ENCODE data around the gene CEP104. TPM values are rescaled to one million over a fixed set of nuclear protein-coding genes. Genes with fewer than 3 reads are reported as not detected.

CEP104 gene
- total RNA-seq, 1 donor from 2014 or later = 18.3 TPM

- TF ChIP-seq, protein P1, sequence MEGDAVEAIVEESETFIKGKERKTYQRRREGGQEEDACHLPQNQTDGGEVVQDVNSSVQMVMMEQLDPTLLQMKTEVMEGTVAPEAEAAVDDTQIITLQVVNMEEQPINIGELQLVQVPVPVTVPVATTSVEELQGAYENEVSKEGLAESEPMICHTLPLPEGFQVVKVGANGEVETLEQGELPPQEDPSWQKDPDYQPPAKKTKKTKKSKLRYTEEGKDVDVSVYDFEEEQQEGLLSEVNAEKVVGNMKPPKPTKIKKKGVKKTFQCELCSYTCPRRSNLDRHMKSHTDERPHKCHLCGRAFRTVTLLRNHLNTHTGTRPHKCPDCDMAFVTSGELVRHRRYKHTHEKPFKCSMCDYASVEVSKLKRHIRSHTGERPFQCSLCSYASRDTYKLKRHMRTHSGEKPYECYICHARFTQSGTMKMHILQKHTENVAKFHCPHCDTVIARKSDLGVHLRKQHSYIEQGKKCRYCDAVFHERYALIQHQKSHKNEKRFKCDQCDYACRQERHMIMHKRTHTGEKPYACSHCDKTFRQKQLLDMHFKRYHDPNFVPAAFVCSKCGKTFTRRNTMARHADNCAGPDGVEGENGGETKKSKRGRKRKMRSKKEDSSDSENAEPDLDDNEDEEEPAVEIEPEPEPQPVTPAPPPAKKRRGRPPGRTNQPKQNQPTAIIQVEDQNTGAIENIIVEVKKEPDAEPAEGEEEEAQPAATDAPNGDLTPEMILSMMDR (conservative IDR thresholded peaks at IDR 0.05; ENCODE audit: low read depth, low read length) = no peak
- peak overlapping the region; percentile 66 for H3K4me3 ChIP-seq (ENCODE audit: low read depth, low read length)
- no peak for DNase-seq (ENCODE audit: low read depth)
Observed at GRCh38 chr1:3771108-3772026, 85.6 kb downstream of the CEP104 start.

DNA sequence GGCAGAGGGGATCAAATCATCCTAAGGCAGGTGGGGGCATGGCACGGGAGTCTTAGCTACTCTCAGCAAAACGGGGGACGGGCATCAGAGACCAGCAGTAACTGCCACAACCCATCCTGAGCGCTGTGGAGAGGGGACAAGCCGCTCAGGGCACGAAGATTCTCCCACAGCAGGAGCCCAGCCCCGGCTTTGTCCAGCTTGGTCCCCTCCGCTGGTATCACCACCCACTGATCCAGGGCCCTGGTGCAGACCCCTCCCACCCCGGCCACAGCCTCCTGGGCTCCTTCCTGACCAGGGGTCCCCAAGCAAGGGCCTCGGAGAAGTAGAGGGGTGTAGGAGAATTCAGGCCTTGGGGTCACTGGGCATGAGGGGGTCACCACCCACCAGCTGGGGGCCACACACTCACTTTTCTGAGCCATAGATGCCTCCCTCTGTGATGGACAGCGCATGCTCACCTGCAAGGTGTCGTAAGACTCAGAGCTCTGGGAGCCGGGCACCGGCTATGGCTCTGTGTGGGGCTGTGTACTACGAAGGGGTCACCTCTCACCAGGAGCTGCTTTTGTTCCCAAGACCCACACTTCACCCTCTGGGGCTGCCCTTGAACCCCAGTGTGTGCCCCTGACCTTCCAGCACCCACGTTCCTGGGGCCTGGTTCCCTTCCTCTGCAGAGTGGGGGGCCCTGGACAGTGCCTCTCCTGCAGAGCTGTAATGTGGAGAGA is 86.8 kb downstream of the CEP104 start:
- no peak overlapping the region for H3K4me3 ChIP-seq (ENCODE audit: low read depth, low read length)
- no peak for DNase-seq (ENCODE audit: low read depth)
- TF ChIP-seq, protein P1 (conservative IDR thresholded peaks at IDR 0.05; ENCODE audit: low read depth, low read length) = no peak

DNA sequence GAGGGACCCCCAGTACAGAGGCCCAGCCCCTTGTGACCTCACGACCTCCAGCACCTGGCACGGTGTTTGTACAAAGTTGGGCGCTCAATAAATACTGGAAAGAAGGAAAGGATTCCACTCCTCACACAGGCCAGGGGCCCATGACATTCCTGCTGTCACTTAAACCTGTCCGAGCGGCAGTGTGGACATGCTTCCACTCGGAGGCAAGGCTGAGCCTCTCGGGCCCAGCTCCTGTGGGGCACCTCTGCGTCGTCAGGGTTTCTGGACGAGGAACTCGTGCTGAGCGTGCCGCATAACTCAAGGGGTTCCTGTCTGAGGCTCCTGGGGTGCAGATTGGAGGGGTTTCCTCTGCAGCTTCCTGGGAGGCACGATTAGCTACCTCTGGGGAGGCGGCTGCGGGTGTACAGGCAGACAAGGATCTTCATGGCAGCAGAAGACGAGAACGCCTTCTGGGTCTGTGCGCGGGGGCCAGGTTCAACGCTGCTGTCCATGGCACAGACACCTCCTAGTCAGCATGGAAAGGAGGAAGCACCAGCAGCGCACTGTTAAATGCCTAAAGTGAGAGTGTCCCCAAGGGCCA is 88.1 kb downstream of the CEP104 start:
- TF ChIP-seq, protein P1 (conservative IDR thresholded peaks at IDR 0.05; ENCODE audit: low read depth, low read length) = no peak
- no peak for DNase-seq (ENCODE audit: low read depth)
- no peak overlapping the region for H3K4me3 ChIP-seq (ENCODE audit: low read depth, low read length)

DNA sequence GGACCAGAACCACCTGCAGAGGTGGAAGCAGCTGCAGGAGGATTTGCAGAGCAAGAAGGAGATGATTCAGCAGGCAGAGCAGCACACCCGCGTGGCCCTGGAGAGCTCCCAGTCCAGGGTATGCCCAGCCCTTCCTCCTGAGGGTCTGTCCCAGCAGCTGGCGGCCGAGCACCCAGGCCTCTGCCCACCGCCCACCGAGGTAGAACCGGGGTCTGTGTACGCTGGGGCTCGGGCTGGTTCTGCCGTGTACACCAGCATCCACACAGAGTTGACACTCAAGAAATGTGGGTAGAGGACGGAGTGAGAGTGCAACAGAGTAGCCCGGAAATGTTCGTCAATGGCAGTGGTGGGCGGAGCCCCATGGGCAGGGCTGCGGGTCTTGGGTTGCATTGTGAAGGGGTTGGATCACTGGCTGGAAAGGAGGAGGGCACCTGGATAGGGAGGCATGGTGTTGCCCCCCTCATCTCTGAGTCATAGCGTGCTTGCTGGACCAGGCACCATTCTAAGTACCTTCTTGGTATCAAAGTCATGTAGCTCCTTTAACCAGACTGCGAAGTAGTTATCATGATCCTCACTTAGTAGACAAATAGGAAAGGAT is 89.6 kb downstream of the CEP104 start:
- TF ChIP-seq, protein P1 (conservative IDR thresholded peaks at IDR 0.05; ENCODE audit: low read depth, low read length) = no peak
- no peak overlapping the region for H3K4me3 ChIP-seq (ENCODE audit: low read depth, low read length)
- DNase-seq (ENCODE audit: low read depth) = no peak

DNA sequence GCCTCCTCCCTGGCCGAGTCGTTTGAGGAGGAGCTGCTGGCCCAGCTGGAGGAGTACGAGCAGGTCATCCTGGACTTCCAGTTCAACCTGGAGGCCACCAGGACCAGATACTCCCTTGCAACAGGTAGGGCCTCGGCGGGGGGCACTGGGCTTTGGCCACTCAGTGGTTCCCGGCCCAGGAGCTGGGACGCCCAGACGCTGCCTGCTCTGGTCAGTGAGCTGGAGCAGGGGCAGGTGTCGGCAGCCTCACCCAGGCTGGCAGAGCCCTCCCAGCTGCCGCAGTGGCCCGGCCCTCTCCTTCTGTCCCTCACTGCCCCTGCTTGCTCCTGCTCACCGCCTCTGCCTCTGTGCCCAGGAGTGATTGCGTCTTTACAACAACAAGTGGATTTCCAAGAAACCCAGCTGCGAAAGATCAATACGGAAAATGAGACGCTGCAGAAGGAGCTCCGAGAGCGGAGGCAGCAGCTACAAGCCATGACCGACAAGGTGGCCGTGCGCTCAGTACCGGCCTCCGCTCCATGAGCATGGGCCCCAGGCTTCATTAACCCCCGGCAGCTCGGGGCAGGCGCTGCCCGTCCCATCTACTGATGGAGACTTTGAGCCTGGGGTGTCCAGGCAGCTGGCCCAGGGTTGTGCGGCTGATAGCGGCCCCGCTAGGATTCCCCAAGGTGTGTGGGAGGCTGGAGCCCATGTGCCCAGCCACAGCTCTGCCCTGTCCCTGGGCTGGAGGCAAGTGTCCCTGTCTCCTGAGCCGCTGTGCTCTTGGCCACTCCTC is 93.5 kb downstream of the CEP104 start:
- TF ChIP-seq, protein P1 (conservative IDR thresholded peaks at IDR 0.05; ENCODE audit: low read depth, low read length) = no peak
- DNase-seq (ENCODE audit: low read depth) = no peak
- H3K4me3 ChIP-seq (ENCODE audit: low read depth, low read length) = no peak overlapping the region

GRCh38 chr1:3762873-3763228 is 94.2 kb downstream of the CEP104 start:
- DNase-seq (ENCODE audit: low read depth) = no peak
- TF ChIP-seq, protein P1 (conservative IDR thresholded peaks at IDR 0.05; ENCODE audit: low read depth, low read length) = no peak
- H3K4me3 ChIP-seq (ENCODE audit: low read depth, low read length) = no peak overlapping the region

Measured in epithelial cell of proximal tubule (primary cell).